Measurements from ENCODE around the gene FOXN1. TPM values are rescaled to one million over a fixed set of nuclear protein-coding genes. Genes with fewer than 3 reads are reported as not detected.
A peak's percentile ranks its signal among the peaks of the same experiment; 100 is the strongest.

Gene FOXN1
- total and polyA plus RNA-seq, 2 of the 4 experiments (the other 2 are of a cell fraction) = not detected

DNA sequence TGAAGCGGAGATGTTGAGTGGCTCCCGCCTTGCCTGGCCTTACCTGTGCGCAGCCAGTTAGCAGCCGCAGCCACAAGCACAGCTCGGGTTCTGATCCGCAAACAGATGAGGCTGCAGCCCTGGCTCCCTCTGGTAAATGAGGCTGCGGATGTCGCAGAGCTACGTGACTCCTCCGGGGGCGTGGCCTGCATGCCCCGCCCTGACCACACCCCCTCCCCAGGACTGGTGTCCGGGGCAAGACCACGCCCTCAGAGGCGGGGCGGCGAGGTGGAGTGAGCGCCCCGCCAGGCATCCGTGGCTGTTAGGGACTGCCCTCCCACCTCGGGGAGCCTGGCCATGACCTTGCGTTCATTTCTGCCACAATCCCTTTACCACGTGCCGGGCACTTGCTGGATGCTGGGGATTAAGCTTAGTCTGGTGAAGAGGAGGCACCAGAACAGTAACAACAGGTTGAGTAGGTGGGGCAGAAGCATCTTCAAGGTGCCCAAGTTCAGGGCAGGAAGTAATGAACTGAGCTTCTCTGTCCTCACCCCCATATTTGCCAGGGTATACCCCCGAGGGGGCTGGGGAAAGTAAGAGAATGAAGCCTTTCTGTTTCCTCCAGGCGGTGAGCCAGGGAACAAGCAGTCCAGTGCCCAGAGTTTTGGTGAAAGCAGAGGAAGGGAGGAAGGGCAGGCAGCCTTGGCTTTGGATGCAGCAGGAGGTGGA is 70.8 kb downstream of the FOXN1 start, which contains the start of gene ALDOC:
ALDOC (minus strand) TSS at position 138 of the 708 bp plus-strand sequence. CDS start 1,363 bp downstream, outside the sequence.
- Histone ChIP-seq H3K36me3 (ENCODE audit: control insufficient read depth, insufficient read depth, low read length) (peaks cover 23% of the 10 kb centered on the region), H3K9ac (ENCODE audit: low read depth, low read length) (no peak within 1 kb of the TSS; the same call in 1 of the 2 replicates)
- POLR2A ChIA-PET (ENCODE audit: unreplicated experiment) = no interaction called here

More for the DNA sequence above, 70.8 kb downstream of the FOXN1 start, which contains the start of gene ALDOC:
- Histone ChIP-seq H4K8ac (ENCODE audit: low read depth in 2 of 2, low read length in 2 of 2) (peak within 1 kb of the TSS in 1 of 2 experiments; percentile 89; a peak in 2 of 4 replicates), H4K91ac (ENCODE audit: insufficient read depth, low read depth, low read length) (no peak within 1 kb of the TSS), H2AK5ac (ENCODE audit: low read depth, low read length) (peak within 1 kb of the TSS; percentile 36), H3K4me3 (ENCODE audit: insufficient read depth, low read depth, low read length) (peak within 1 kb of the TSS; percentile 35), H2BK20ac (ENCODE audit: low read depth, low read length) (0 out of 2 replicates have a peak within 1 kb of the TSS, but pooled peaks have one; percentile 0), H3K23ac (ENCODE audit: low read depth, low read length) (no peak within 1 kb of the TSS; the same call in 1 of the 2 replicates), H3K27me3 (ENCODE audit: control insufficient read depth, insufficient read depth, low read length) (no peaks in the 10 kb centered on the region), H2BK120ac (ENCODE audit: low read depth, low read length) (no peak within 1 kb of the TSS), H3K4ac (ENCODE audit: low read depth, low read length) (peak within 1 kb of the TSS; percentile 25; the same call in 1 of the 2 replicates), H3K9me1 (ENCODE audit: insufficient read depth, low read length) (peaks cover 11% of the 10 kb centered on the region), H2BK15ac (ENCODE audit: low read depth, low read length) (no peak within 1 kb of the TSS), H3K79me1 (ENCODE audit: low read depth in 1 of 2, low read length in 2 of 2) (peaks cover 4 to 11% of the 10 kb centered on the region in 2 experiments; a peak in 2 of 4 replicates), H2BK5ac (ENCODE audit: low read depth, low read length, poor library complexity, severe bottlenecking) (peak within 1 kb of the TSS; percentile 56), H3K9me3 (ENCODE audit: control insufficient read depth, insufficient read depth, low read length) (no peaks in the 10 kb centered on the region), H3K18ac (ENCODE audit: low read depth, low read length) (no peak within 1 kb of the TSS; the same call in 1 of the 2 replicates), H2AK9ac (replicated peaks; ENCODE audit: low read depth, low read length, poor library complexity) (peak within 1 kb of the TSS; percentile 93), H4K5ac (ENCODE audit: low read depth, low read length) (no peak within 1 kb of the TSS), H3K56ac (ENCODE audit: extremely low read depth, insufficient read depth, low read length) (no peak within 1 kb of the TSS), H4K20me1 (ENCODE audit: insufficient read depth, low read length) (no peaks in the 10 kb centered on the region), H3K14ac (replicated peaks; ENCODE audit: low read depth, low read length) (0 out of 2 replicates have a peak within 1 kb of the TSS, but pooled peaks have one; percentile 21), H3K27ac (ENCODE audit: insufficient read depth, low read length) (no peak within 1 kb of the TSS), H2AFZ (replicated peaks; ENCODE audit: low read length, poor library complexity) (peak within 1 kb of the TSS; percentile 92), H3K4me2 (ENCODE audit: low read depth, low read length) (peak within 1 kb of the TSS; percentile 84), H3K4me1 (ENCODE audit: control insufficient read depth, insufficient read depth, low read length) (peaks cover 6% of the 10 kb centered on the region; the same call in 1 of the 2 replicates)
- ATAC-seq (ENCODE audit: low read depth) (peak; percentile 99), DNase-seq (peak; percentile 91)
- CTCF ChIA-PET = no interaction called here
- no CpG with 5 or more reads among the region's 26 CpGs for WGBS, 2 experiments (ENCODE audit: extremely low coverage in 2 of 2, insufficient read length in 1 of 2)
- BruUV-seq (replicated peaks) = no TSS peak
- in situ Hi-C loops (cut with MboI; ENCODE audit: low sequenced_read_pairs) (no loop called here), dilution Hi-C loops (cut with HindIII; ENCODE audit: low sequenced_read_pairs, unreplicated experiment) (no loop called here), intact Hi-C loops (cut with micrococcal nuclease) (no loop called here)
- TF ChIP-seq MAZ (IDR thresholded peaks at IDR 0.05; ENCODE audit: borderline replicate concordance, low read depth, low read length) = peak; percentile 82; the same call in 1 of the 2 replicates
- peak; percentile 52; the same call in 1 of the 2 replicates for TF ChIP-seq POLR2A (IDR thresholded peaks at IDR 0.05; ENCODE audit: low read depth, low read length)
- TF ChIP-seq, protein P1, sequence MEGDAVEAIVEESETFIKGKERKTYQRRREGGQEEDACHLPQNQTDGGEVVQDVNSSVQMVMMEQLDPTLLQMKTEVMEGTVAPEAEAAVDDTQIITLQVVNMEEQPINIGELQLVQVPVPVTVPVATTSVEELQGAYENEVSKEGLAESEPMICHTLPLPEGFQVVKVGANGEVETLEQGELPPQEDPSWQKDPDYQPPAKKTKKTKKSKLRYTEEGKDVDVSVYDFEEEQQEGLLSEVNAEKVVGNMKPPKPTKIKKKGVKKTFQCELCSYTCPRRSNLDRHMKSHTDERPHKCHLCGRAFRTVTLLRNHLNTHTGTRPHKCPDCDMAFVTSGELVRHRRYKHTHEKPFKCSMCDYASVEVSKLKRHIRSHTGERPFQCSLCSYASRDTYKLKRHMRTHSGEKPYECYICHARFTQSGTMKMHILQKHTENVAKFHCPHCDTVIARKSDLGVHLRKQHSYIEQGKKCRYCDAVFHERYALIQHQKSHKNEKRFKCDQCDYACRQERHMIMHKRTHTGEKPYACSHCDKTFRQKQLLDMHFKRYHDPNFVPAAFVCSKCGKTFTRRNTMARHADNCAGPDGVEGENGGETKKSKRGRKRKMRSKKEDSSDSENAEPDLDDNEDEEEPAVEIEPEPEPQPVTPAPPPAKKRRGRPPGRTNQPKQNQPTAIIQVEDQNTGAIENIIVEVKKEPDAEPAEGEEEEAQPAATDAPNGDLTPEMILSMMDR (conservative IDR thresholded peaks at IDR 0.05; ENCODE audit: low read depth, low read length) = no peak
